GM18505 (cell line): ENCODE measurements around the gene TNS1.

Experiments
- ATAC-seq: cut with Tn5 transposase; IDR thresholded peaks from one replicate; pipeline ENCODE4 v1.9.1; 2021; ENCODE audit not compliant: unreplicated experiment
- POLR2A ChIP-seq: IDR thresholded peaks from 4 replicates; pipeline ENCODE4 v1.6.1; 2011; ENCODE audit warnings: borderline replicate concordance; ENCODE audit not compliant: insufficient read depth, insufficient read length; ENCODE audit errors: extremely low read depth

The TNS1 gene

DNA sequence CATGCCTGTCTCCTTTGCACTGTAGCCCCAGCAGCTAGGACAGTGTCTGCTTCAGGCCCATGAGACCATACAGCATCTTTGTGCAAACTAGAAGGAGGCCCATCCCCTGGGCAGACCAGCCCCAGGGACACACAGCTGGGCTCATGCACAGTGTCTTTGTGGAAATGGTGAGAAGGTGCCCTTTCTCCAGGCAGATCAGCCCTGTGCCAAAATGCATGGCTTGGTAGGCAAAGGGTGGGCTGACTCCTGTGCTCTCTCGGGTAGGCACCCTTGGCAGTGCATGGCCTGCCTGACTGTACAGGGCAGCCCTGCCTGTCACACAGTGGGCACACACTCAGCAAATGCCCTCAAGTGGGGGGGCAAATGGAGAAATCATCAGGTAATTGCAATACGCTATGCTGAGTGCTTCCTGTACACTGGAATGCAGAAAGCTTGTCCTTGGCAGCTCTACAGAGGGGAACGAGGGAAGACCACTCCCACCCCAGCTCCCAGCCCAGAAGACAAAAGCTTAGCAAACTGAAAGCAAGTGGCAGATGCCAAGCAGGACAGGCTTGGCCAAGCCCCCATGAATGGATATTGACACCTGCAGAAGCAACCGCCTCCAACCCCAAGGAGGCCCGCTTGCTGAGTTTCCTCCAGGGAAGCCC is 21.6 kb downstream of the TNS1 start:
- no peak for TF ChIP-seq POLR2A
- ATAC-seq: no peak

DNA sequence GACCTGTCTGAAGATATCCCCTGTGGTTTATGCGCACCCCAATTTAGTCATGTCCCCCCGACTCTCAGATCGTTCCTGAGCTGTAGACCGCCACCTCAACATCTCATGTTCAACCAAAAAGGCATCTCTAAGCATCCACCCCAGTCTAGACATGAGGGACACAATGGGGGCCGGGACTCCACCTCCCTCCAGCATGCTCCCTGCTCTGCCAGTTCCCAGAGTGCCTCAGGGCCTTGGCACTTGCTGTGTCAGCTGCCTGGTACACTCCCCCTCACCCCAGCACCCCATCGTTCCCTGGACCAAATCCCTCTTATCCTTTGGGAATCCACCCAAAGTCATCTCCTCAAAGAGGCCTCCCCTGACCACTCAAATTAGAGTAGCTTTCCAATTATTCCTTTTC is 22.2 kb downstream of the TNS1 start:
- ATAC-seq: no peak
- no peak for TF ChIP-seq POLR2A

DNA sequence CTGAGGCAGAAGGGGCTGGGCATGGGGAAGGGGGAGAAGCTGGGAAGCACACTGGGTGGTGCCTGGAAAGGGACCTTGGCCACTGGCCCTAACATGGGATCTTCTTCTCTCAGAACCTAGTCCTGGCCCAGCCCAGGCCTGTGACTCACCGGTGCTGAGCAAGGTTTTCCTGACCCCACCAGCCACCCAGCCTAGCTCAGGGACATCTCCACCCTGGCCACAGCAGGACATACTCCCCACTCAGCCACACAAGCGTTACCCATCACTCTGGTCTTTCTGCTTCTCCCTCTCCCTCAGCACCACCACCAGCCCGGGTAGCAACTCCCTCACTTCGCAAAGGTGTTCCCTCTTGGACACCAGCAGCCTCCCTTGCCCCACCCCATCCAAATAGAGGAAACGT is 22.8 kb downstream of the TNS1 start:
- no peak for TF ChIP-seq POLR2A
- no peak for ATAC-seq

DNA sequence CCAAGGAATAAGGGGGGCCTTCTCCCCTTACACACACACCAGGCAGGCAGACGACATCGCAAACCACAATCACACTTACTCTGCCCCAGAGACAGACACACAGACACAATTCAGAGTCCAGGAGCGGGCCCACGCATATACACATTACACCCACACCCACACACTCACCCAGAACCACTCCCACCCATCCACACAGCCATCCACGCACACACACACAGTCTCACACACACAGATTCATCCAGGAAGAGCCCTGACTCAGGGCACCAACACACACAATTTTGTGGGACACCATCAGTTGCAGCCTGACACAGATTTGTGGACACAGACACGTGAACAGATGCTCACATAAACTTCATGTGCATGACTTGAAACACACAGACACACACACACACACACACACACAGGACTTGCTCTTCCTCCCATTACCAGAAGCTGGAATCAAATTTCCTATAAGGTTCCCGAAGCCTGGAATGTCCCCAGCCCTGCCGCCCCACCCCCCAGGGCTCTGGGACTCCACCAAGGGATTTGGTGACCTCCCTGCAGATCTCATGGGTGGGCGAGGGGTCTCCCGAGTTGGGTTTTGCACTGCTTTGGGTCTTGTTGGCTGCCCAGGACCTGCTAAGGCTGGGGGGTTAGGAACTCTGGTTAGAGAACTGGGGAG is 23.5 kb downstream of the TNS1 start:
- no peak for TF ChIP-seq POLR2A
- no peak for ATAC-seq

DNA sequence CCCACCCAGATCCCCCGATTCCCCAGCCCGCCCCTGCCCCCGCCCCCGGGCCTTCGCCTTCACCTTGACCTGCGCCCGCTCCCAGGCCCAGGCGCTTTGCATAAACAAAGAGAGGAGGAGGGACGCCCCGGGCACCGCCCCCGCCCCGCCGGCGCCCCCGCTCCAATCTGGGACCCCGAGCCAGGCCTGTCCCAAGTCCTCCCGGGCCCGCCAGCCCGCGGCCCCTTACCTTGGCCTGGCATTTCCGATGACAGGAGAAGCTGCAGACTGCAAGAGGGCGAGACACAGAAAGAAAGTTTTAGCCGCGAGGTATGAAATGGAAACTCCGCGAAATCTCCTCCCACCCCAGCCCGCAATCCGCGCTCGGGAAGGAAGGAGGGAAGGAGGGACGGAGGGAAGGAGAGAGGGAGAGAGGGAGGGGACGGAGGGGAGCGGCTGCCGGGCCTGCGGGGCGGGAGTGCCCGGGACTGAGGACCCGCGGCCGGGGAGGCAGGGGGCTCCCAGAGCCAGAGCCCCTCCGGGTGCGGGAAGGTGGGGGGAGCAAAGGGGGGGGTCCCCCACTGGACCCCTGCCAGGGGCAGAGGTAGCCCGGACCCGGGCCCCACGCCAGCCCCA is 24.2 kb downstream of the TNS1 start:
- ATAC-seq: no peak
- TF ChIP-seq POLR2A: no peak

DNA sequence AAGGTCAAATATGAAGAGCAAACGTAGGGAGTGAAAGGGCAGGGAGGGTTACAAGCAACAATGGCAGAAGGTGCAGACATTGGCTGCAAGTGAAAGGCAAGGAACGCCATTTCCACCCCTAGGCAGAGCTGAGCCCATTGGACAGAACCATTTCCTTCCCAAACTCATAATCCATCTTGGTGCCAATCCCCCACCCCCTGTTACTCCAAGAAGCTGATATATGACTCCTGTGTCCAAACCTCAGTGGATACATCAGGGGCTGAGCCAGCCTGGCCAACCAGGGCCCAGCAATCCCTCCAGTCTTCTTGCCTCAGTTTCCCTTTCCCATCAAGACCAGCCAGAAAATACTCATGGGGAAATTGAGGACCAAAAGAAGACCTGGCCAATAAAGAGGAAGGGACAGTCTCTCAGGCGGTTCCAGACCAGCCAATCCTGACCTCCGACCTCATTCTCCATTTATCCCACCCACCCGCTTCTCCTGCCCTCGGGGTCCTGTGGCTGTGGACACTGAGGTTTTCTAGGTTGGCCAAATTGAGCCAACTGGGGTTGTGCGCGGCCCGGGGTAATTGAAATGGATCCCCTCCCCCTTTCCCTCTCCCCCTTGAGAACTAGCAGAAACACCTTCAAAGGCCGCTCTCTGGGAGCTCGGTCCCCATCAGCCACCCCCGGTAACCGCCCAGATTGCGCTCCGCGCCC is 24.8 kb downstream of the TNS1 start:
- ATAC-seq: no peak
- TF ChIP-seq POLR2A: no peak

DNA sequence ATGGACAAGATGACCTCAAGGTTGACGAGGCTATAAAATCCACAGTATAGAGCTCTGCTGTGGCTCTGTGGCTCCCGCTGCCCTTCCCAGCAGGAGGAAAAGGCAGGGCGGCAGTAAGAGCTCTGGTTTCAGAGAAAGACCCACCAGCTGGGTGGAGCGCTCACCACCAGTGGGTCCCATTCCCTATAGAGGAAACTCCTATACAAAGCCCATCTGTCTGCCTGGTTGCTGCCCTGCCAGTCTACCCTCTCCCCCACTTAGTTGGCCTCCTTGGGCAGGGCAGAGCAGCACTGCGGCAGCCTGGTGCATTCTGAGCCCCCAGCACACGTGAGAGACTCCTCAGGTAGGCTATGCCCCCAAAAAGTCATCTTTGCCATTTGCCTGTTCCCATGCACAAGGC is 26.5 kb downstream of the TNS1 start:
- TF ChIP-seq POLR2A: no peak
- ATAC-seq: no peak

DNA sequence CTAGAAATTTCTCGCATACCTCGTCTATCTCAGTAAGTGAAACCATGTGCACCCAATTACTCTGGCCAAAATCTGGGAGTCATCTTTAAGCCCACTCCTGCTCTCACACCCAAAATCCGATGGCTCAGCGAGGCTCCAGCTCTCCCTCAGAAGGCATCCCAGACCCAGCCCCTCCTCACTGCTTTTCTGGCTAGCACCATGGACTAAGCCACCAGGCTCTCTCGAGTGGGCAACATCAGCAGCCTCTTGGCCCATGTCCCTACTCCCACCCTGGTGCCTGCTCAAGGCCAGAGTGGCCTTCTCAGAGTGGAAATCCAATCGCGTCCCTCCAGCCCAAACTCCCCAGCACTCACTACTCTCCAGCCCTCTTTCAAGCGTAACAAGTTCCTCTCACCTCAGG is 27.2 kb downstream of the TNS1 start:
- no peak for ATAC-seq
- no peak for TF ChIP-seq POLR2A

DNA sequence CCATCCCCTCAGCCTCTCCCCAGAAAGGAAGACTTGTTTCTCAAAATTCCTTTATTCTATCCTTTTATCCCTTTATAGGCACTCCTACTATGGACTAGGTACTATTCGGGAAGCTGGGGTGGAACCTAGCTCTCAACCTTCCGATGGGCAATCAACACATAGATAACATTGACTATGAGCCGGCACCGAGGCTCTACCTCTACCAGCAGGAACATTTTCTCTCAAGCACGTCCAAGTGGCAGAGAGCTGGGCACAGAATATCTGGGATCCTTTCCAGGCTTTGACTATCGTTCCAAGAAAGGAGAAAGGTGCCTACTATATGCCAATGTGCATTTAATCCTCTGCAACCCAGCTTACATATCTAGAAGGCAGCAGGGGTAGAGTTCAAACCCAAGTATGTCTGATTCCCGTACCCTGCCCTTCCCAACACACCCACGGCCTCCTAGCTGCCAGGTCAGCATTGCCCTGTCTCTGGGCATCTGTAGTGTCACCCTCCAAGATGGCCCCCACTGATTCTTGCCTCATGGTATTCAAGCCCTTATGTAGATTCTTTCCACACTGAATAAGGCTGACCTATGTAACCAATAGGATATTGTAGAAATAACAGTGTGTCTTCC is 28.3 kb downstream of the TNS1 start:
- ATAC-seq: no peak
- no peak for TF ChIP-seq POLR2A

DNA sequence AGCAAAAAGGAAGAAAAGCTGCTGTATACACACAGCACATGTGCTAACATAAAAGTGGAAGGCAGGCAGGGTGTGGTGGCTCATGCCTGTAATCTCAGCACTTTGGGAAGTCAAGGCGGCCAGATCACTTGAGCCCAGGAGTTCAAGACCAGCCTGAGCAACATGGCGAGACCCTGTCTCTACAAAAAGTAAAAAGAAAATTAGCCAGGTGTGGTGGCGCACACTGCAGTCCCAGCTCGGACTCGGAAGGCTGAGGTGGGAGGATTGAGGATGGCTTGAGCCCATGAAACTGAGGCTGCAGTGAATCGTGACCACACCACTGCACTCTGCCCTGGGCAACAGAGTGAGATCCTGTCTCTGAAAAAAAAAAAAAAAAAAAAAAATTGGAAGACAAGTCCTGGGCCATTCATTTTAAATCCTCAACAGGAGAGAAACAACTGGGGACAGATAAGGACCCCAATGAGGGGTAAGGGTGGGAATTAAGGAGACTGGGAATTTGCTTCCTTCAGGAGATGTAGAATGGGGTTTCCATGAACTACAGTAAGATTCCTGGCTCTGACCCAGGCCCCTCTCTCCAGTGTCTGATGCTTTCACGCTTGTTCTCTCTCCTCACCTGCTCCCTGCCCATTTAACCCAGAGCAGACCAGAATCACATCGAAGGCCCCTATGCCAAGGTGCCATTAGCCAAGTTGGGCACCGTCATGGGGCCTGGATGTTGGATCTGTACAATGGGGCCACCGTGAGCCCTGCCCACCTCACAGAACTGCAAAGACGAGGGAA is 29.6 kb downstream of the TNS1 start:
- no peak for TF ChIP-seq POLR2A
- no peak for ATAC-seq

DNA sequence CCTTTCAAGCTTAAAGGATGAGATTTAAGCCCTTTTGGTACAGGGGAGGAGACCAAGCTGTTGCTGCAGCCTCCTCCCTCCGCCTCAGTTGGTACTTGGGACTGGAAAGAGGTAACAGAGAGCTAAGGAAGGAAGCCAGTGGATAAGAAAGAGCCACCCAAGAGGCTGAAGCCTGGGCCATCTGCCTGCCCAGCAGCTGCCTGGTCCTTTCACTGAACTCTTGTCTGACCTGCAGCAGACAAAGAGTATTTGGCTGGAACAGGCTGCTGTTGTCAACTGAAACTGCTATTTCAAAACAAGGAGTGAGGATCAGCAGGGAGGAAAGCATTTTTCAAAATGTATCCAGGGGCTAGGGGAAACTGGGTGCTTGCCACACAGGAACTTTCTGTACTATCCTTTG is 30.3 kb downstream of the TNS1 start:
- no peak for ATAC-seq
- no peak for TF ChIP-seq POLR2A

DNA sequence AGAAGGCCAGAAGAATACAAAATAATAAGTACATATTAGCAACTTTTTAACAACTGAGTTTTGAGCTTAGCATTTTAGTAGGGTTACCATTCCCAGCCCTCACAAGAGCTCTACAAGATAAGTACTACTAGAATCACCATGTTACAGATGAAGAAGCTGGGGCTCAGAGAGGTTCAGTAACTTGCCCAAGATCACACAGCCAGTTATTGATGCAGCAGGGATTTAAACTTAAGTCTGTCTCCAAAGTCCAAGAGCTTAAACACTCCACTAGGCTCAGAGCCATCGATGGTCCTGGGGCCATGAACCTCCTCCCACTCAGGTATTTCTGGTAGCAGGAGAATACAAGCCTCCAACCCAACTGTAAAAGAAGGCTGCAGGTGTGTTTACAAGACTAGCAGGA is 30.8 kb downstream of the TNS1 start:
- TF ChIP-seq POLR2A: no peak
- no peak for ATAC-seq

DNA sequence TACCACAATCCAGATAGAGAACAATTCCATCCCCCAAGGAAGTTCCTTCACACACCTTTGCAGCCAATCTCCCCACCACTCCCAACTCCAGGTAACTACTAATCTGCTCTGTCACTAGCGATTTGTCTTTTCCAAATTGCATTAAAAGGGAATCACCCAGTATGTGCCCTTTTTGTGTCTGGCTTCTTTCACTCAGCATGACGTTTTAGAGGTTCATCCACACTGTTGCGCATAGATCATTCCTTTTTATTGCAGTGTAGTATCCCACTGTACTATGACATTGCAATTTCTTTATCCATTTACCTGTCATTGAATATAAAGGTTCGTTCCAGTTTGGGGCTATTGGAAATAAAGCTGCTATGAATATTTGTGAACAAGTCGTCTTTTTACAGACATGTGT is 31.6 kb downstream of the TNS1 start:
- TF ChIP-seq POLR2A: no peak
- no peak for ATAC-seq
